ENCODE results near the gene ZBTB43.

Gene ZBTB43

GRCh38 chr9:126859111-126859510 is 54.3 kb downstream of the ZBTB43 start:
- no peak for DNase-seq (ENCODE audit: low spot score)

DNA sequence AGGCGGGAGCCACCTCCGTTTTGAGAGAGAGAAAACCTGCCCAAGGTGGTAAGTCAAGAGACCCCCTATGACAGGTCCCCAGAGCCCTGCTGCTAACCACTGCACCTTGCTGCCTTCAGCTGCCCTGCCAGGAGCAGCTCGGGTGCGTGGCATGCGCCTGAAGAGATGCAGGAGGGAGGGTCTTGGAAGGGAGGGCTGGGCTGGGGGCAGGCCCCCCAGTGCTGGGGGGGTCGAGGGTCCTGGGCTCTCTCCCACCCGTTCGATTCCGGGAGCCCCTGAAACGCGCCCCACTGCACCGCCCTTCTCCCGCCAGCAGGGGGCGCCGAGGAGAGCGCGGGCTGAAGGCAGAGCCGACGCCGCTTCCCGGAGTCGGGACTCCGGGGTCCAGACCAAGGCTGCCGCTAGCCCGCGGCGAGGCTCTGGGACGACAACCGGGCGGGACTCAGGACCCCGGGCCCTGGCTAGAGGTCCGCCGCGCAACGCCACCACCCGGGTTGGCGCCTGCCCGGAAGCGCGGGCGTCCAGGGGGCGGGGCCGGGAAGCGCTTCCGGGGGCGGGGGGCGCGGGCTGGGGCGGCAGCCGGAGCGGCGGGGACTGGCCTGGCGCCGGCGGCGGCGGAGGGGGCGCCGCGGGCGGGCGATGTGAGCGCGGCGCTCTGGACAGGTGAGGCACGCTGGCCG is 55.4 kb downstream of the ZBTB43 start, which contains the start of gene ZBTB34:
ZBTB34 (plus strand) TSS at position 563 of the 680 bp plus-strand sequence. CDS start 18,761 bp downstream, outside the sequence.
- peak; percentile 66 for DNase-seq (ENCODE audit: low spot score)

- peak; percentile 42 for DNase-seq (ENCODE audit: low spot score)
These were observed 56.1 kb downstream of the ZBTB43 start for GRCh38 chr9:126860757-126861466.

DNA sequence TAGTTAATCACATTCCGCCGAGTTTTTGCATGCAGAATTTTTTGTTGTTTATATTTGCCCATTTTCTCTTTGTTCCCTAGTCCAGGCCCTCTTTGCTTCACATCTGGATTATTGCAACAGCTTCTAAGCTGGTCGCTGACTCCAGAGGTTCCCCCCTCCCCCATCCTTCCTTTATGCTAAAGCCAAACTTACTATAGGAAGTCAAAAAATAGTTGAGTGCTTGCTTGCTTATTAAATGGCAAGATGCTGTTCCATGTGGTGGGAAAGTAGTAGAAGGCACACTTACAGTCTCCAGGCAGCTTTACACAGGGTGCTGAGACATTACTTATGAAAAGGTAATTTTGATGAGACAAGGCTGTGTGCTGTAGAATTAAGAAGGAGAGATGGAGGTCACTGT is 56.9 kb downstream of the ZBTB43 start:
- DNase-seq (ENCODE audit: low spot score), result no peak

GRCh38 chr9:126862104-126862761 is 57.4 kb downstream of the ZBTB43 start:
- no peak for DNase-seq (ENCODE audit: low spot score)

- DNase-seq (ENCODE audit: low spot score), result no peak
These were observed 59.9 kb downstream of the ZBTB43 start for GRCh38 chr9:126864771-126865170.

DNA sequence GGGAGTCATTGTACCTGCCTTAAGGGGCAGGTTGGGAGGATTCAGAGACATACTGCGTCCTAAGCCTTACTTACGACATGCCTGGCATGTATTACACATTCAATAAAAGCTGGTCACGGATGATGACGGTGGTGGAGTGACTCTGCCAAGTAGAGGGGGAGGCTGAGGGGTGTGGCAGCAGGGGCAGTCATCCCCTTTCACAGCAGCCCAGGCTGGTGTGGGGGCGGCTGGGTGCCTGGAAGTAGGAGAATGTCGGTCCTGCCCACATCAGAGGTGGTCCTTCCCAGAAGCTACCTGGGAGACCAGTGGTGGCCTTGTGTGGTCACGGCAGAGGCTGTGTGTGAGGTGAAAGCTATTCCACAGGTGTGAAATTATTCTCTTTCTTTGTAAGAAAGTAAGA is 64.5 kb downstream of the ZBTB43 start:
- no peak for DNase-seq (ENCODE audit: low spot score)

- DNase-seq (ENCODE audit: low spot score), result no peak
These were observed 67.7 kb downstream of the ZBTB43 start for GRCh38 chr9:126872516-126872915.

GRCh38 chr9:126874546-126875314 is 69.9 kb downstream of the ZBTB43 start:
- no peak for DNase-seq (ENCODE audit: low spot score)

DNA sequence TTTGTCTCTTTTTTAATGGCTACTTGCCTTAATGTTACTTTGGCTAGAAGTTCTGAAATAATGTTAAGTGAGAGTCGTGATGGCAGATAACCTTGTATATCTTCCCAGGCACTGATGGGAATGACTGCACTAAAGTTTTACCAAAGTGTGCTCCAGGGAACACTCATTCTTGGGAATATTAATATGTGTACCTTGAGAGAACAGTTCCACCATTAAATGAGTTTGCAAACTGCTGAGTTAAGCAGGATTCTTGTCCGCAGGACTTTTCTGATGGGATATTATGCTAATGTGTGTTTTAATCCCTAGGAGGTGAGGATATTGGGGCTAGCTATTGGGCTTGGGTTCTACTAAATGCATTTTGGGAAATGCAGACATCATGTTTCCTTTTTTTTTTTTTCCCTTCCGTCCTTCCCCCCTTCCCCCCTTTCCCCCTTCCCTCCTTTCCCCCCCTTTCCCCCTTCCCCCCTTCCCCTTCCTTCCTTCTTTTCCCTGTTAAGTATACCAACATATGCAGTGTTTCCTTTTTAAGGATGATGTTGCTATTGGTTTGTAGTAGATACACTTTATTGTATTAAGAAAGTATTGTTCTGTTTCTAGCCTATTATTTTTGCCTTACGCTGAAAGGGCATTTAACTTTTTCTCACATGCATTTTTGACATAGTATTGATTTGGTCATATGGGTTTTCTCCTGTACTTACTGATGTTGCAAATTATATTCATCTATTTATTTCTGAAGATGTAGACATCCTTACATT is 71.1 kb downstream of the ZBTB43 start:
- DNase-seq (ENCODE audit: low spot score), result no peak

DNA sequence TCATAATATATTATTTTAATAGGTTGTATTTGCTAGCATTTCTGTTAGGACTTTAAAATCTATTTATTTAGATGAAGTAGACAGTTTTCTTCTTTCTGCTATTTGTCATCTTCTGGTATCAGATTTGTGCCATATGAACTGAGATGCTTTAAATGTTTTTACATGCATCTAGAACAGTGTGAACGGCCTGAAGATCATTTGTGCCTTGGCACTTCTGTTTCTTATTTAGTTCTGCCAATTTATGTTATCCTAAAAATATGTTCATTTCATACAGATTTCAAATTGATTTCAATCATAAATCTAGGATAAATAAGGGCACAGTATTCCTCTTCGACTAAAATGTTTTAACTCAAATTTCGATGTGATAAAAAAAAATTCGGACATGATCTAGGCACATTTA is 71.7 kb downstream of the ZBTB43 start:
- no peak for DNase-seq (ENCODE audit: low spot score)

GRCh38 chr9:126877418-126877817 is 72.6 kb downstream of the ZBTB43 start:
- DNase-seq (ENCODE audit: low spot score), result no peak

- DNase-seq (ENCODE audit: low spot score), result no peak
These were observed 74.4 kb downstream of the ZBTB43 start for GRCh38 chr9:126879288-126879687.

DNA sequence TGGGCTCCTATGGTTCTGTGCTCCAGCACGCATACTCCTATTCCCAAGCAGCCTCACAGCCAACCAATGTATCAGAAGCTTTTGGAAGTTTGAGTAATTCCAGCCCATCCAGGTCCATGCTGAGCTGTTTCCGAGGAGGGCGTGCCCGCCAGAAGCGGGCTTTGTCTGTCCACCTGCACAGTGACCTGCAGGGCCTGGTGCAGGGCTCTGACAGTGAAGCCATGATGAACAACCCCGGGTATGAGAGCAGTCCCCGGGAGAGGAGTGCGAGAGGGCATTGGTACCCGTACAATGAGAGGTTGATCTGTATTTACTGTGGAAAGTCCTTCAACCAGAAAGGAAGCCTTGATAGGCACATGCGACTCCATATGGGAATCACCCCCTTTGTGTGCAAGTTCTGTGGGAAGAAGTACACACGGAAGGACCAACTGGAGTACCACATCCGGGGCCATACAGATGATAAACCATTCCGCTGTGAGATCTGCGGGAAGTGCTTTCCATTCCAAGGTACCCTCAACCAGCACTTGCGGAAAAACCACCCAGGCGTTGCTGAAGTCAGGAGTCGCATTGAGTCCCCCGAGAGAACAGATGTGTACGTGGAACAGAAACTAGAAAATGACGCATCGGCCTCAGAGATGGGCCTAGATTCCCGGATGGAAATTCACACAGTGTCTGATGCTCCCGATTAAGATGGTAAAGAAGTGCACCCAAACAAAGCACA is 75.5 kb downstream of the ZBTB43 start:
- no peak for DNase-seq (ENCODE audit: low spot score)

DNA sequence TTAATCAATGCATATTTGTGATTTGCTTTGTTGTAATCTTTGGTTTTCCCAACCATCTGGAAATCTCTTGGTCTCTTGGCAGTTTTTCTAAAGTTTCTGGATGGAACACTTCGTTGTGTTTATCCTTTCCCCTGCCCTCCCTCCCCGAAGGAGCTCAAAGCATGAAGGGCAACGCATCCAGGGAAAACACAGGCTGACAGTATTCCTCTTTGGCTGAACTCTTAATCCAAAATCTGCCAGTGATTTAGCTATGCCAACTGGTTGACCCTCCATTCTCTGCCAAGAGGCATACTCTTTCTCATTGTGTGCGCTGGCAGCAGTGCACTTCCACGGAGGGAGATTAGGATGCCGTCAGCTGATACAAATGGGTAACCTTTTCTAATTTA is 76.1 kb downstream of the ZBTB43 start:
- DNase-seq (ENCODE audit: low spot score), result no peak

DNA sequence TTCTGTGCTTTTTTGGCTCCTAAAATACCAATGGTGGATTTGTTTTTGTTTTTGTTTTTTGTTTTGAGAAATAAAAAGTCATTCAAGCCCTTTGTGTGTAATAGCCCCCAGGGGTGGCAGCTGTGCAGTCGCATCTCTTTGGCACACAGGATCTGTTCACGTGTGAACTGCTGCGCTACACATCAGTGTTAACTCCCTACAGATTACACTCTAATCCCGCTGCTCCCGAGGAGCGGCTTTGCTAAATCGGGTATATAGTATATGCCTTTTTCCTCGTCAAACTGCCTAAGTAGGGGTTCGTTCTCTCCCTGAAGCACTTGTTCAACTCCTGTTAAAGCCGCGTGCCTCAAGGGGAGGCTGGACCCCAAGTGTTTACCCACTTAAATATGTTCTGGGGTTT is 77.9 kb downstream of the ZBTB43 start:
- DNase-seq (ENCODE audit: low spot score), result no peak

DNA sequence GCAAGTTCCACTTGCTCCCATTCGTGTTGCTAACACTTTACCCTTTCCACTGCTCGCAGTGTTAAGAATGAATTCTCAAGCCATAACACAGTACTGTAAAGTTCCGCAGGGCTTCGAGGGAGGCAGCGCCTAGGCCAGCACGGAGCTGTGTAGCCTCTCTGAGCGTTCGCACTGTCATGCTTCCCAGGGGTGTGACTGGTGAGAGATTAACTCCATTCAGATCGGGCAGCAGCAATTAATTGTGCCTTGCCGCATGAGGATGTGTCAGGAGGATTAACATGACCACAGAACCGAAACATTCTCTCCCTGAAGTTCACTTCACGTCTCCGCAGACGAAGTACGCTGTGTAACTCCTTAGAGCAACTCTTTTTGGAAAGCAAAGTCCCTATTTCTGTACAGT is 78.8 kb downstream of the ZBTB43 start:
- no peak for DNase-seq (ENCODE audit: low spot score)

- peak; percentile 67 for DNase-seq (ENCODE audit: low spot score)
These were observed 80.3 kb downstream of the ZBTB43 start for GRCh38 chr9:126885131-126885641.

- DNase-seq (ENCODE audit: low spot score), result no peak
These were observed 81.4 kb downstream of the ZBTB43 start for GRCh38 chr9:126886034-126886822.

- DNase-seq (ENCODE audit: low spot score), result no peak
These were observed 82.1 kb downstream of the ZBTB43 start for GRCh38 chr9:126886897-126887296.

All from HuH-7 (cell line).